ENCODE data around the gene SAMD14.

SAMD14 gene

GRCh38 chr17:50096758-50097157 is 33.2 kb downstream of the SAMD14 start:
- DNase-seq (ENCODE audit: low spot score), result no peak

- no peak for DNase-seq (ENCODE audit: low spot score)
These were observed 33.9 kb downstream of the SAMD14 start for GRCh38 chr17:50096092-50096491.

GRCh38 chr17:50095626-50096037 is 34.3 kb downstream of the SAMD14 start:
- DNase-seq (ENCODE audit: low spot score), result peak; percentile 21

- DNase-seq (ENCODE audit: low spot score), result peak; percentile 99
These were observed 35.0 kb downstream of the SAMD14 start, which contains the start of gene PDK2 for GRCh38 chr17:50094753-50095619. Gene PDK2, plus strand, starts transcription at chr17:50095351. Its CDS starts 85 bp downstream, at chr17:50095436.

- DNase-seq (ENCODE audit: low spot score), result peak; percentile 83
These were observed 35.7 kb downstream of the SAMD14 start for GRCh38 chr17:50094243-50094752.

- no peak for DNase-seq (ENCODE audit: low spot score)
These were observed 36.2 kb downstream of the SAMD14 start for GRCh38 chr17:50093807-50094206.

GRCh38 chr17:50093246-50093645 is 36.7 kb downstream of the SAMD14 start:
- no peak for DNase-seq (ENCODE audit: low spot score)

- no peak for DNase-seq (ENCODE audit: low spot score)
These were observed 38.1 kb downstream of the SAMD14 start for GRCh38 chr17:50091918-50092285.

- no peak for DNase-seq (ENCODE audit: low spot score)
These were observed 38.7 kb downstream of the SAMD14 start for GRCh38 chr17:50090971-50091917.

- no peak for DNase-seq (ENCODE audit: low spot score)
These were observed 39.9 kb downstream of the SAMD14 start for GRCh38 chr17:50090071-50090470.

- no peak for DNase-seq (ENCODE audit: low spot score)
These were observed 40.8 kb downstream of the SAMD14 start for GRCh38 chr17:50088952-50089825.

- no peak for DNase-seq (ENCODE audit: low spot score)
These were observed 42.0 kb downstream of the SAMD14 start for GRCh38 chr17:50087912-50088405.

GRCh38 chr17:50087246-50087911 is 42.6 kb downstream of the SAMD14 start:
- peak; percentile 83 for DNase-seq (ENCODE audit: low spot score)

GRCh38 chr17:50081757-50082156 is 48.2 kb downstream of the SAMD14 start:
- no peak for DNase-seq (ENCODE audit: low spot score)

GRCh38 chr17:50080827-50081226 is 49.1 kb downstream of the SAMD14 start:
- DNase-seq (ENCODE audit: low spot score), result no peak

GRCh38 chr17:50080096-50080480 is 49.9 kb downstream of the SAMD14 start:
- no peak for DNase-seq (ENCODE audit: low spot score)

GRCh38 chr17:50079334-50080095 is 50.4 kb downstream of the SAMD14 start:
- peak; percentile 78 for DNase-seq (ENCODE audit: low spot score)

- DNase-seq (ENCODE audit: low spot score), result no peak
These were observed 51.5 kb downstream of the SAMD14 start for GRCh38 chr17:50078430-50078829.

GRCh38 chr17:50076591-50077235 is 53.2 kb downstream of the SAMD14 start:
- DNase-seq (ENCODE audit: low spot score), result no peak

- no peak for DNase-seq (ENCODE audit: low spot score)
These were observed 53.8 kb downstream of the SAMD14 start for GRCh38 chr17:50076221-50076590.
